ENCODE results near the gene DGKZ.

The DGKZ gene

GRCh38 chr11:46397526-46397925 lies 50.3 kb downstream of the DGKZ start:
- no peak for DNase-seq

GRCh38 chr11:46402957-46403902 lies 56.0 kb downstream of the DGKZ start:
- DNase-seq = no peak

GRCh38 chr11:46404476-46405017 lies 57.3 kb downstream of the DGKZ start:
- no peak for DNase-seq

GRCh38 chr11:46407635-46408034 lies 60.4 kb downstream of the DGKZ start:
- DNase-seq = no peak

GRCh38 chr11:46408407-46408986 lies 61.2 kb downstream of the DGKZ start:
- no peak for DNase-seq

GRCh38 chr11:46410021-46410420 lies 62.8 kb downstream of the DGKZ start:
- no peak for DNase-seq

GRCh38 chr11:46413760-46414465 lies 66.7 kb downstream of the DGKZ start:
- DNase-seq = no peak

GRCh38 chr11:46414466-46414796 lies 67.2 kb downstream of the DGKZ start:
- no peak for DNase-seq

GRCh38 chr11:46414879-46415278 lies 67.6 kb downstream of the DGKZ start:
- no peak for DNase-seq

- DNase-seq = no peak
Measured at GRCh38 chr11:46417711-46418110, 70.4 kb downstream of the DGKZ start.

GRCh38 chr11:46418751-46419150 lies 71.5 kb downstream of the DGKZ start:
- no peak for DNase-seq

GRCh38 chr11:46420513-46420912 lies 73.2 kb downstream of the DGKZ start:
- DNase-seq = no peak

- no peak for DNase-seq
Measured at GRCh38 chr11:46421257-46421880, 74.1 kb downstream of the DGKZ start.

GRCh38 chr11:46422588-46422987 lies 75.3 kb downstream of the DGKZ start:
- DNase-seq = no peak

GRCh38 chr11:46426233-46426991 lies 79.1 kb downstream of the DGKZ start:
- DNase-seq = no peak

GRCh38 chr11:46427364-46427763 lies 80.1 kb downstream of the DGKZ start:
- DNase-seq = no peak

- DNase-seq = no peak
Measured at GRCh38 chr11:46429717-46430116, 82.5 kb downstream of the DGKZ start.
